Measurements from ENCODE around the gene PLEKHN1.

Gene PLEKHN1

DNA sequence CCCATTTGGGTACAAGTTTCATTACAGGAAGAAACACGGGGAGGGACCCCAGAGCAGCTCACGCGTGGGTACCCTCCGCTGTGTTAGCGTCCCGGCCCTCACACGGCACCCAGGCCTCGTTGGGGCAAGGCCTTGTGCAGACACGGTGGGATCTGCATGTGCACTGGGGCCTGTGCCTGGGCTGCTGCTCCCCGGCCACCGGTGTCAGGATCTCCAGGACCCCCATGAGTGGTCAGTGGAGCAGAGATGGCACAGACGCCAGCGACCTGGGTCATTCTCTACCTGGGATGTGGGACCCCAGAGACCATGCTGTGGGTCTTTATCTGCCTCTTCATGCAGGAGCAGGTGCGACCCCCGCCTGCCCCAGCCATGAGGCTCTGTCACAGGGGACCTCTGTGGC, 47.9 kb upstream of the PLEKHN1 start:
- Histone ChIP-seq H4K20me1 (ENCODE audit: low read depth, low read length) (no peaks in the 10 kb centered on the region), H3K9me2 (replicated peaks; ENCODE audit: insufficient read depth, low read length) (no peaks in the 10 kb centered on the region), H3K9me3 (ENCODE audit: insufficient read depth, low read length) (no peaks in the 10 kb centered on the region), H3K9ac (ENCODE audit: low read length) (no peak overlapping the region), H3K4me2 (ENCODE audit: low read depth, low read length, poor library complexity, severe bottlenecking) (no peak overlapping the region), H3F3A (ENCODE audit: insufficient read depth) (no peaks in the 10 kb centered on the region), H3K79me2 (ENCODE audit: insufficient read depth, low read length) (no peaks in the 10 kb centered on the region), H3K4me3 (ENCODE audit: insufficient read depth, low read length, poor library complexity, severe bottlenecking) (no peak overlapping the region), H3K27me3 (ENCODE audit: low read length) (no peaks in the 10 kb centered on the region), H3K27ac (ENCODE audit: low read depth, low read length) (no peak overlapping the region), H2AFZ (ENCODE audit: low read depth, low read length, severe bottlenecking) (no peak overlapping the region), H3K36me3 (ENCODE audit: low read length) (no peaks in the 10 kb centered on the region)
- TF ChIP-seq EZH2phosphoT487 (conservative IDR thresholded peaks at IDR 0.05; ENCODE audit: low read length) (no peak), CTCF (IDR thresholded peaks at IDR 0.05; ENCODE audit: insufficient read depth, low read length, poor library complexity, severe bottlenecking) (no peak)

DNA sequence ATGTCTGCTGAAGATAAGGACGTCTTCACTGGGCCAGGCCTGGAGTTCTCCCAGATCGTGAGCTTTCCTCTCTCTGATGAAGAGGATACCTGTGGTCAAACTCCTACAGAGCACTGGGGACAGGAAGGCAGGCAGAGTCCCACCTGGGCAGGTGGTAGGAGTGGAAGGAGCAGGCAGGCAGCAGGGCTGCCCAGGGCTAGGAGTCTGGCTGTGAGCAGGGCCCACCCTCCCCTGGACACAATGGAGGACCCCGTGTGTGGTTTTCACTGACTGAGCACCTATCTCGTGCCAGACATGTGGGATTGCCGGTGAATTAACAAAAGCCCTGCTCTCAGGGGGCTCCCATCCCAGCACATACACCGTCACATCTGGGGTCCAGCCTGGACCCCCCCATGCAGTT, 47.4 kb upstream of the PLEKHN1 start:
- Histone ChIP-seq H3K4me2 (ENCODE audit: low read depth, low read length, poor library complexity, severe bottlenecking) (no peak overlapping the region), H4K20me1 (ENCODE audit: low read depth, low read length) (no peaks in the 10 kb centered on the region)
- no peak for TF ChIP-seq CTCF (IDR thresholded peaks at IDR 0.05; ENCODE audit: insufficient read depth, low read length, poor library complexity, severe bottlenecking)
- TF ChIP-seq EZH2phosphoT487 (conservative IDR thresholded peaks at IDR 0.05; ENCODE audit: low read length): no peak

GRCh38 chr1:919271-919872, 46.9 kb upstream of the PLEKHN1 start:
- Histone ChIP-seq H3K27me3 (ENCODE audit: low read length) (no peaks in the 10 kb centered on the region), H3K27ac (ENCODE audit: low read depth, low read length) (no peak overlapping the region), H3K36me3 (ENCODE audit: low read length) (no peaks in the 10 kb centered on the region), H3F3A (ENCODE audit: insufficient read depth) (no peaks in the 10 kb centered on the region), H3K9me3 (ENCODE audit: insufficient read depth, low read length) (no peaks in the 10 kb centered on the region), H3K9me2 (replicated peaks; ENCODE audit: insufficient read depth, low read length) (no peaks in the 10 kb centered on the region), H3K79me2 (ENCODE audit: insufficient read depth, low read length) (no peaks in the 10 kb centered on the region), H3K9ac (ENCODE audit: low read length) (no peak overlapping the region), H3K4me3 (ENCODE audit: insufficient read depth, low read length, poor library complexity, severe bottlenecking) (no peak overlapping the region), H2AFZ (ENCODE audit: low read depth, low read length, severe bottlenecking) (no peak overlapping the region), H4K20me1 (ENCODE audit: low read depth, low read length) (no peaks in the 10 kb centered on the region), H3K4me2 (ENCODE audit: low read depth, low read length, poor library complexity, severe bottlenecking) (no peak overlapping the region)
- TF ChIP-seq CTCF (IDR thresholded peaks at IDR 0.05; ENCODE audit: insufficient read depth, low read length, poor library complexity, severe bottlenecking) (no peak), EZH2phosphoT487 (conservative IDR thresholded peaks at IDR 0.05; ENCODE audit: low read length) (no peak)

More for the DNA sequence above, 47.4 kb upstream of the PLEKHN1 start:
- Histone ChIP-seq H3K9ac (ENCODE audit: low read length) (no peak overlapping the region), H3K27me3 (ENCODE audit: low read length) (no peaks in the 10 kb centered on the region), H3K27ac (ENCODE audit: low read depth, low read length) (no peak overlapping the region), H3K36me3 (ENCODE audit: low read length) (no peaks in the 10 kb centered on the region), H3K79me2 (ENCODE audit: insufficient read depth, low read length) (no peaks in the 10 kb centered on the region), H3K9me3 (ENCODE audit: insufficient read depth, low read length) (no peaks in the 10 kb centered on the region), H3K4me3 (ENCODE audit: insufficient read depth, low read length, poor library complexity, severe bottlenecking) (no peak overlapping the region), H3K9me2 (replicated peaks; ENCODE audit: insufficient read depth, low read length) (no peaks in the 10 kb centered on the region), H3F3A (ENCODE audit: insufficient read depth) (no peaks in the 10 kb centered on the region), H2AFZ (ENCODE audit: low read depth, low read length, severe bottlenecking) (no peak overlapping the region)

Data from SU-DHL-6 (cell line).